ENCODE data around the gene KCTD6.
A peak's percentile ranks its signal among the peaks of the same experiment; 100 is the strongest.

The KCTD6 gene

GRCh38 chr3:58535531-58536500, 43.9 kb downstream of the KCTD6 start:
- DNase-seq (ENCODE audit: low read depth, low spot score): no peak
- no peak for TF ChIP-seq CTCF (IDR thresholded peaks at IDR 0.05; ENCODE audit: low read depth, low read length)
- no peak overlapping the region for H3K4me3 ChIP-seq (ENCODE audit: low read depth, low read length)
- in situ Hi-C loops (cut with HindIII; ENCODE audit: low sequenced_read_pairs): no loop called here

- H3K4me3 ChIP-seq (ENCODE audit: low read depth, low read length): peak within 1 kb of the TSS; percentile 12
- TF ChIP-seq CTCF (IDR thresholded peaks at IDR 0.05; ENCODE audit: low read depth, low read length): no peak
- DNase-seq (ENCODE audit: low read depth, low spot score): peak; percentile 49
Observed at GRCh38 chr3:58536501-58537411, 44.9 kb downstream of the KCTD6 start, which contains the start of gene ACOX2. ACOX2 (minus strand) TSS chr3:58537190; CDS start chr3:58535106, 2,084 bp downstream.

GRCh38 chr3:58537412-58538301, 45.8 kb downstream of the KCTD6 start:
- H3K4me3 ChIP-seq (ENCODE audit: low read depth, low read length): no peak overlapping the region
- TF ChIP-seq CTCF (IDR thresholded peaks at IDR 0.05; ENCODE audit: low read depth, low read length): no peak
- no peak for DNase-seq (ENCODE audit: low read depth, low spot score)
- in situ Hi-C loops (cut with HindIII; ENCODE audit: low sequenced_read_pairs): no loop called here

More at GRCh38 chr3:58536501-58537411, 44.9 kb downstream of the KCTD6 start, which contains the start of gene ACOX2:
- in situ Hi-C loops (cut with HindIII; ENCODE audit: low sequenced_read_pairs): no loop called here

- in situ Hi-C loops (cut with HindIII; ENCODE audit: low sequenced_read_pairs): no loop called here
- DNase-seq (ENCODE audit: low read depth, low spot score): no peak
- TF ChIP-seq CTCF (IDR thresholded peaks at IDR 0.05; ENCODE audit: low read depth, low read length): no peak
- no peak overlapping the region for H3K4me3 ChIP-seq (ENCODE audit: low read depth, low read length)
Observed at GRCh38 chr3:58539626-58540025, 47.7 kb downstream of the KCTD6 start.

GRCh38 chr3:58540176-58540858, 48.4 kb downstream of the KCTD6 start:
- no peak overlapping the region for H3K4me3 ChIP-seq (ENCODE audit: low read depth, low read length)
- DNase-seq (ENCODE audit: low read depth, low spot score): no peak
- in situ Hi-C loops (cut with HindIII; ENCODE audit: low sequenced_read_pairs): no loop called here
- no peak for TF ChIP-seq CTCF (IDR thresholded peaks at IDR 0.05; ENCODE audit: low read depth, low read length)

Measured in astrocyte of the spinal cord (primary cell).